Esophagus (tissue), 2 donors: Measurements from ENCODE around the gene ASPG. TPM values are rescaled to one million over a fixed set of nuclear protein-coding genes. Genes with fewer than 3 reads are reported as not detected.

Source experiments
- H3K27ac ChIP-seq, 2 donors: one replicate each; pipeline ENCODE4 v1.5.1; 2013; ENCODE audit warnings: low read depth in 2 of 2, mild to moderate bottlenecking in 2 of 2, inconsistent platforms in 1 of 2, low read length in 1 of 2, moderate library complexity in 1 of 2
- H3K27me3 ChIP-seq, 2 donors: one replicate each; pipeline ENCODE4 v1.6.1; 2013; ENCODE audit warnings: low read length in 2 of 2, control low read depth in 1 of 2, mild to moderate bottlenecking in 1 of 2; ENCODE audit not compliant: insufficient read depth in 2 of 2, control insufficient read depth in 1 of 2
- H3K36me3 ChIP-seq, 2 donors: one replicate each; pipeline ENCODE4 v1.6.1; 2013; ENCODE audit warnings: low read length in 1 of 2; ENCODE audit not compliant: control insufficient read depth in 2 of 2, insufficient read depth in 2 of 2
- H3K4me1 ChIP-seq, 2 donors: one replicate each; pipeline ENCODE4 v1.6.1; 2013; ENCODE audit warnings: low read length in 1 of 2; ENCODE audit not compliant: control insufficient read depth in 2 of 2, insufficient read depth in 2 of 2
- H3K4me3 ChIP-seq, 2 donors: one replicate each; pipeline ENCODE4 v1.5.1; 2013; ENCODE audit warnings: low read length in 2 of 2, mild to moderate bottlenecking in 2 of 2, low read depth in 1 of 2, moderate library complexity in 1 of 2
- H3K9me3 ChIP-seq, 2 donors: one replicate each; pipeline ENCODE4 v1.6.1; 2013; ENCODE audit warnings: mild to moderate bottlenecking in 2 of 2, low read depth in 1 of 2, low read length in 1 of 2, moderate library complexity in 1 of 2; ENCODE audit not compliant: control insufficient read depth in 2 of 2, insufficient read depth in 1 of 2
- WGBS, 2 donors: extraction: QIAGEN DNeasy Blood & Tissue Kit; methylation state at CpG; one replicate each; pipeline ENCODE4 v1.1.7; 2013; 5-methylcytosine and 5-hydroxymethylcytosine counted together
- polyA plus RNA-seq, 2 donors: library from polyadenylated mRNA; stranded (reverse); fragments of 200-250 nt; gene quantifications; one replicate each; pipeline ENCODE4 v1.2.3, GENCODE V29; 2013
- donor health status: healthy with polysubstance abuse.
- donor health status: Bipolar disorder and iron deficiency.

The ASPG gene
- polyA plus RNA-seq, 2 donors, result 50.4 to 86.4 TPM

DNA sequence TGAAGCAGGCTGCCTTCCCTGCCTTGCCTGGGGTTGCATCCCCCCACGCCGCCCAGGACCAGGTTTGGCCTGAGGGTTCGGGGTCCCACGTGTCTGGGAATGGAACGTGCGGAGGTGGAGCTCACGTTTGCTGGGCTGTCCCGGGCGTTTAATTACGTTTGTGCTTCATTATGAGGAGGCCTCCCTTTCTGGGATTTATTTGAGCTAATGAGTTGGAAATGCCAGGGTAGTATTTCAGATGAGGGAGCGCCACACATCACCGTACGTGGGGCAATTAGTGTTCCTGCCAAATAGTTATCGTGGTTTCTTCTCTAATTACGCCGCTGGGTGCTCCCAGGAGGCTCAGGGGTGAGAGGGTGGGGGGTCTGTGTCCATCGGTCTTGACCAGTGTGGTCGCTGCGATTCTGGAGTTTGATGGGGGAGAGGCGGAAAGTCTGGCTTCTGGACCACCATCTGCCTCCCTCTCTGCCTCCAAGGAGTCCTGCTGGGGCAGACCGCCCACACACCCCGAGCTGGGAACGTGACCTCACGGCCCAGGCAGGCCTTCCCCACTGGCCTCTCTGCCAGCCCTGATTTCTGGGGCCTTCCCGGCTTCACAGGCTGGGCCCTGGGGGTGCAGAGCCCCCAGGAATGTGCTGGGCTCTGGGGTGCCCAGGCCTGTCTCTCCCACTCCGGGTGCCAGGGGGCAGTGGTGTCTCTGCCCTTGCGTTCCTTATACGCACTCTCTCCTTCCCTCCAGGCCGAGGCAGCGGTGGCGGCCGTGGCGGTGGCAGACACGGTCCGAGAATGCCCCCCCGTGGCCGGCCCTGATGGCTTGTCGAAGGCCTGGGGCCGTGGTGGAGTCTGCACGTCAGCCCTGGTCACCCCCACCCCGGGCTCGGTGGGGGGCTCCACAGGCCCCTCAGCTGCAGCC, 71.8 kb downstream of the ASPG start:
- H3K9me3 ChIP-seq, result peaks cover 0 to 3% of the 10 kb centered on the region in 2 donors
- WGBS, 2 donors, result 80 to 83% methylated on average over 42 of the region's 42 CpGs
- H3K27me3 ChIP-seq, result no peaks in the 10 kb centered on the region
- no peak overlapping the region for H3K27ac ChIP-seq
- H3K4me1 ChIP-seq, result no peaks in the 10 kb centered on the region
- no peaks in the 10 kb centered on the region for H3K36me3 ChIP-seq
- no peak overlapping the region for H3K4me3 ChIP-seq

DNA sequence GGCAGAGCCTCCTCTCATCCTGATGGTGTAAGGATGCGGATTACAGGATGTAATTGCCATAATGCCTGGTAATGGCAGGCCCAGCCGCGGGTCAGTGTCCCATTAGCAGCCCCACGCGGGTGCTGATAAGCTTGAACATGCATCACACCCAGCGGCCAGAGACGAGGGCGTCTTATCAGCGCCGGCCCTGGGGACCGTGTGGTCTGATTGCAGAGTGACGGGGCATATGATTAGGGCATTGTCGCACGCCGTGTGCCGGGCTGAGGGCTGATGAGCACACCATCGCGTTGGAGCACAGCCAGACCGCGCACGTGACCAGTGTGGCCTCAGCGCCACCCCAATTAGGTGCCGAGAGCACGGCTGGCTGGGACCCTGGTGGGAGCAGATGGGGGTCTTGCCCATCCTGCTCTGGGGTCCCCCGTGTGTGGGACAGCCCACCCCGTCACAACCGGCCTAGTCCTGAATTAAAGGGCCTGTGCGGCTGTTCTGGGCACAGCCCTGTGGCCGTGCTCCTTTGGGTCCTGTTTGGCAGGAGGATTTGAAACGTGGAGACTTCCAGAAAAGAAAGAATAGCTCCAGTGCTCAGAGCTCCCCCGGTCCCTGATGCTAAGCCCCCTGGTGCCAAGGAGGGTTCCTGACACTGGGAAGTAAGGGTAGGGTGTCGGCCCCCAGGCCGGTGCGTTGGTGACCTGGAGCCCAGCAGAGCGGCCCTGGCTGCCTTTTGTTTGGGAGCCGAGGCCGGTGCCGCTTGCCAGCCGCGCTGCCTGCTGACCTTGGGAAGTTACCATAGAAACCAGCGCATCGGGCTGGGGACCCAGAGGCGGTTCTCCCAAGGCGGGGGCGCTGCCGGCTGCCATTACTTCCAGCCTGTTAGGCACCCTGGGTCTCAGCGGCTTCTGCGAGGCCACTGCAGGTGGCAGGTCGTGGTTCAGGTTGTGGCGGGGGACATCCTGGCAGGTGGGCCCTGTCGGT, 73.6 kb downstream of the ASPG start:
- Histone ChIP-seq H3K36me3 (no peaks in the 10 kb centered on the region), H3K27ac (no peak overlapping the region)

DNA sequence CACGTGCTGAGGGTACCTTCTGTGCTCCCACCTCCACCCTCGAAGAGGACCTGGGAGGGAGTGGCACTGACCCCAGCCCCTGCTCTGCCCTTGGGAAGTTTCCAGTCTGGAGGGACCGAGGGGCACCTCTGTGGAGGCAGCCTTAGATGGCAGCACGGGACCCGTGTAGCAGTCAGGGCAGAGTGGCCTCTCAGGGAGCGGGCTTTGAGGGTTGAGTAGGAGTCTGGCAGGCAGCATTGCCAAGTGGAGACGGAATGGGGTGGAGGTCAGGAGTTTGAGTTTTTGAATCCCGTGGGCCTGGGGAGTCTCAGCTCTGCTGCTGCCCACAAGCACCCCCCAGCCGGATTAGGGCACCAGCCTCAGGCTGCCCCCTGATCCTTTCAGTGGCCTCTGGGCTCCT, 74.5 kb downstream of the ASPG start:
- Histone ChIP-seq H3K36me3 (no peaks in the 10 kb centered on the region), H3K4me3 (no peak overlapping the region), H3K27ac (no peak overlapping the region), H3K4me1 (no peaks in the 10 kb centered on the region), H3K27me3 (no peaks in the 10 kb centered on the region), H3K9me3 (no peaks in the 10 kb centered on the region)
- 88 to 94% methylated on average over 9 of the region's 9 CpGs for WGBS, 2 donors

More for the DNA sequence above, 73.6 kb downstream of the ASPG start:
- Histone ChIP-seq H3K27me3 (no peaks in the 10 kb centered on the region), H3K4me3 (no peak overlapping the region), H3K9me3 (no peaks in the 10 kb centered on the region), H3K4me1 (no peaks in the 10 kb centered on the region)
- WGBS, 2 donors, result 66 to 77% methylated on average over 50 to 51 of the region's 51 CpGs

DNA sequence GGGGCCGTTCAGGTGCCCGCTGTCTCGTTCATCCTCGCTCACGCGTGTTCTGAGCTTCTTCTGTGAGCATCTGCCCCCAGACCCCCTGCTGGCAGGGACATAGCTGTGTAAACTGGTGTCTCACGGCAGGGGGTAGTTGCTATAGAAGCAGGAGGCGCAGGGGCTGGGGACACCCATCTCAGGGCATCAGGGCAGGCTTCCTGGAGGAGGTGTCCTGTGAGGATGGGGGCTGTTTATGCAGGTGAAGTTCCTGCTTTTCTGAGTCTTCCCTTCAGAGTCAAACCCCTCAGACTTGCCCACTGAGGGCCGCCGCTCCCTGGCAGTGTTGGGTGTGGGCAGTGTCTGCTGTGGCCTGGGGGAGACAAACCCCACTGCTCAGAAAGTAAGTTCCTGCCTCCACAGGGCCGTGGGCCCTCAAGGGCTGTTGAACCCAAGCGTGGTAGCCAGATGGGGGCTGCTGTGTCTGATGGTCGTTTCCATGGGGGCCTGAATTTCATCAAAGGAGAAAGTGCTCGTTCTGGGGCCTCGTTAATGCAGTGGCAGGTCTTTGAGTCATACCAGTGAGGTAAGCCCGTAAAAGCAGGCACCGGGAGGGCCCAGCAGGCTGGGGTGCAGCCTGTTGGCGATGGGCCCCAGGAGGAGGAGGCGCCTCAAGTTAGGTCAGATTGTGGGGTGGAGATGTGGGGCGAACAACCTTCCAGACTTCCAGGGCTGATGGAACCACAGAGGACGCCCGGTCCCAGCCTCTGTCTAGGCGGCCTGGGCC, 76.3 kb downstream of the ASPG start:
- H3K27me3 ChIP-seq, result no peaks in the 10 kb centered on the region

DNA sequence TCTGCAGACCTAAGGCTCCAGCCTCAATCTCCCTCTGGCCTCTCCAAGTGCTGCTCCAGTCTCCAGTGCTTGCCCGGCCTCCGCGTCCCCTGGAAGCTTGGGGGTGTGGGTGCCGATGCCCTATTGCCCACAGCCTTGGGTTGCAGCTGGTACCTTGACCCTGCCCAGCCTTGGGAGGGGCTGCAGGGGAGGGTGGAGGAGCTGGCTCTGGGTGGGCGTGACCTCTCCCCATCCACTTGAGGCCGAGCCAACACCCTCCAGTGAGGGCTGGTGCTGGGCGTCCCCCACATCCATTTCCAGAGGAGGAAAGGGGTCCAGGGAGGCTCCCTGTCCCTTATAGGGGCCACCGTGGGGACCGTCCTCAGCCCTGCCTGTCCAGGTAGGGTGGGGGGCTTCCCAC, 77.0 kb downstream of the ASPG start:
- 70 to 78% methylated on average over 9 of the region's 9 CpGs for WGBS, 2 donors
- Histone ChIP-seq H3K9me3 (no peaks in the 10 kb centered on the region), H3K27ac (no peak overlapping the region), H3K4me1 (no peaks in the 10 kb centered on the region), H3K27me3 (no peaks in the 10 kb centered on the region), H3K36me3 (no peaks in the 10 kb centered on the region), H3K4me3 (no peak overlapping the region)

More for the DNA sequence above, 76.3 kb downstream of the ASPG start:
- no peaks in the 10 kb centered on the region for H3K36me3 ChIP-seq
- 82 to 86% methylated on average over 23 of the region's 23 CpGs for WGBS, 2 donors
- H3K9me3 ChIP-seq, result no peaks in the 10 kb centered on the region
- H3K4me1 ChIP-seq, result no peaks in the 10 kb centered on the region
- no peak overlapping the region for H3K27ac ChIP-seq
- H3K4me3 ChIP-seq, result no peak overlapping the region

DNA sequence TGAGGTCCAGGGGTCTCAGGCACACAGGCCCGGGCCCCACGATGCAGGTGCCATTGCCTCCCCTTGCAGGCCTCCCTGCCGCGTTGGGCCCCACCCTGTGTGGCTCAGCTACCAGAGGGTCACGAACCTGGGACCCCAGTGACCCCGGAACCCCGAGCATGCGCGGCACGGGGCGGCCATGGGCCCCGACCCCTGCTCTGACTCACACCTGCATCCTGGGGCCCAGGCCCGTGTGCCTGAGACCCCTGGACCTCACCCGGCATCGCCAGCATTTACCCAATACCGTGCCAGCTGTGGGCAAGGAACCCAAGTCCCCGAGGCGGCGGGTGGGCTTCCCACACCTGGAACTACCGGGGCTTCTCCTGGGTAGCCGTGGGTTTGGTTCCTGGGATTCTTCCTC, 78.0 kb downstream of the ASPG start:
- no peak overlapping the region for H3K27ac ChIP-seq
- H3K4me1 ChIP-seq, result no peaks in the 10 kb centered on the region
- H3K4me3 ChIP-seq, result no peak overlapping the region
- WGBS, 2 donors, result 72 to 76% methylated on average over 19 to 21 of the region's 21 CpGs
- no peaks in the 10 kb centered on the region for H3K36me3 ChIP-seq
- H3K27me3 ChIP-seq, result no peaks in the 10 kb centered on the region
- no peaks in the 10 kb centered on the region for H3K9me3 ChIP-seq

DNA sequence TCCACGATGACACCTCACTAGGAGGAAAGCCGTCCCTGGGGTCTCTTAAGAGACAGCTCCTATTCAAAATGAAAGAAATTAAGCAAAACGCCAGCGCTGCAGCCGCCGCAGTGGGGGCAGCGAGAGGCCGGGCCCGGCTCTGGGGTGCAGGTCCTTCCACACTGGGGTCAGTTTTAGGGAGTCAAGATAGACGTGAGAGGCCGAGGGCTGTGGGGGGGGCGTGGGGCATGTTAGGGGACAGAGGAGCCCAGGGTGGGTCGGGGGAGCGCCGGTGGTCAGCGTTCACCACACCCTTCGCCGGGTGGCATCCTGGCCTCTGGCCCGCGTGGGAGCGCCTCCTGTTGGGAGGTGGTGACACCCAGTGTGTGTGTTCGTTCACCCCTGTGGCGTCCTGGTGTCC, 78.5 kb downstream of the ASPG start:
- no peaks in the 10 kb centered on the region for H3K4me1 ChIP-seq
- H3K27me3 ChIP-seq, result no peaks in the 10 kb centered on the region
- 79 to 81% methylated on average over 23 of the region's 23 CpGs for WGBS, 2 donors
- no peaks in the 10 kb centered on the region for H3K9me3 ChIP-seq
- no peak overlapping the region for H3K4me3 ChIP-seq
- no peak overlapping the region for H3K27ac ChIP-seq
- no peaks in the 10 kb centered on the region for H3K36me3 ChIP-seq

DNA sequence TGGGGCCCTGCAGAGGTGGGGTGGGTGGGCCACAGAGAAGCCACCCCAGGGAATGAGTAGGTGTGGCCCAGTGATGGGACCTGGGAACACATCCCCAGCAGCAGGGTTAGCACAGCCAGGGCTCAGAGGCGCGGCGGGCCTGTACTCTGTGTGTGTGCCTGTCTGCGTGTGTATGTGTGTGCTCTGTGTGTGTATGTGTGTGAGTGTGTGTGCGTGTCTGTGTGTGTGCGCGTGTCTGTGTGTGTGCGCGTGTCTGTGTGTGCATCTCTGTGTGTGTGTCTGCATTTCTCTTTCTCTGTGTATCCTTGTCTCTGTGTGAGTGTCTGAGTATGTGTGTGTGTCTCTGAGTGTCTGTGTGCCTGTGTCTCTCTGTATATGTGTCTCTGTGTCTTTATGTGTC, 79.0 kb downstream of the ASPG start:
- no peak overlapping the region for H3K27ac ChIP-seq
- no peaks in the 10 kb centered on the region for H3K36me3 ChIP-seq
- WGBS, 2 donors, result 73 to 80% methylated on average over 9 of the region's 9 CpGs
- H3K4me1 ChIP-seq, result no peaks in the 10 kb centered on the region
- no peaks in the 10 kb centered on the region for H3K27me3 ChIP-seq
- no peak overlapping the region for H3K4me3 ChIP-seq
- no peaks in the 10 kb centered on the region for H3K9me3 ChIP-seq
